Right lobe of liver (tissue), 4 donors: Measurements from ENCODE around the gene BMP7.

Experiments used
- CTCF ChIP-seq, 4 donors: fragments of 200-600 bp in 3 of 4; fragments of 450-650 bp in 1 of 4; IDR thresholded peaks; one replicate each; pipeline versions ENCODE4 v1.5.1 to v1.8.0; 2016 to 2022; ENCODE audit warnings: antibody characterized with exemption in 4 of 4, mild to moderate bottlenecking in 2 of 4
- POLR2A ChIP-seq: fragments of 450-650 bp; IDR thresholded peaks from one replicate; pipeline ENCODE4 v1.6.1; 2017; ENCODE audit warnings: antibody characterized with exemption, mild to moderate bottlenecking
- donor health status: DM: no; HTN: no; CAD: no.
- donor health status: DM: no; HTN: no; CAD: no.
- donor health status: DM: no; HTN: yes; CAD: no.

DNA sequence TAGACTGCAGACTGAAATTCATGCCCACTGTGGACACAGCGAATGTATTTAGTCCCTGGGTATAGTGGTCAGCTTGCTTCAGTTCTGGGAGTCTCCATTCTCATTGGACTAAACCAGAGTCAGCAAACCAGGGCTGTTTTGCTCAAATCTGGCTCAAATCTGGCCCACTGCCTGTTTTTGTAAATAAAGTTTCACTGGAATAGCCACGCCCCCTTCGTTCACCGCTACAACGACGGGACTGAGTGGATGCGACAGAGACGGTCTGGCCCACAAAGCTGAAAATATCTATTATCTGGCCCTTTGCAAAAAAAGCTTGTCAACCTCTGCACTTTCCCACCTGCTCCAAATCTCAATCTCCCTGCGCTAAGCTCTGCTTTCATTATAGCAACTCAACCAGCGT, 135.4 kb downstream of the BMP7 start:
- TF ChIP-seq CTCF (IDR thresholded peaks at IDR 0.05) (no peak), POLR2A (no peak)
